NCI-H2107 treated with DMSO at 0.1 percent for 48 hours (cell line): ENCODE measurements around the gene BICC1.

ENCODE experiments used
- DNase-seq: peaks from one replicate; lab custom pipeline; 2025; ENCODE audit not compliant: unreplicated experiment; lab: John Stamatoyannopoulos, UW

The BICC1 gene

DNA sequence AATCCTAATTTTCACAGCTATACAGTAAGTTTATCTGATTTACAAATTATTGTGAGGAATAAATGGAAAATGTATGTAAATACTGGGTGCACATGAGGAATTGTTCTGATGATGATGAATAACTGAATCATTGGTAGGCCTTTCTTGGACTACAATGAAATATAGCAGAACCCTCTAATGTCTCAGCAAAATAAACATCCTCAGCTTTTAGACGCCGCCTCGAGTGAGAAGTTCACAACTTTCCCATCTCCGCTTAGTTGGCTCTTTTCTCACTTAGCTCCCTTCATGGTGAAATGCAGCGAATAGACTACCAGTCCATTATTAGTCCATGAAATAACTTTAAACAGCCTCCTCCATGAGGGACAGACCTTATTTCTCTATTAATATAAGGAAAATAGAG is 182.3 kb downstream of the BICC1 start:
- no peak for DNase-seq

DNA sequence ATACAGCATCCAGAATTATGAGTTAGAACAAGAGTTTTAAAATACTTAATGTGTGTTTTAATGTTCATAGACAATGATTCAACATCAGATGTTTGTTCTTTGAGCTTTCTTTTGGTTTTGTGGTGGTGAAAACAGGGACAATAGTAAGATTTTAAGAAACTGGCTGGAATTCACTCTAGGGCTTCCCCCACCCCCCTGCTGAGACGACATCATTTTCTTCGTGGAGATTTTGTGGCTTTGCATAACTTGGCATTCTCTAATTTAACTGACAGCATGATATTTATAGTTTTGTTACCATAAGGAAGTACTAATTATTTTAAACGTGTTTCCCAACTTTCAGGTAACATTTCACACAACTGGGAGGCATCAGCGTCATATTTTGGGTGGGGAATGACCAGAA is 184.1 kb downstream of the BICC1 start:
- DNase-seq, result no peak

DNA sequence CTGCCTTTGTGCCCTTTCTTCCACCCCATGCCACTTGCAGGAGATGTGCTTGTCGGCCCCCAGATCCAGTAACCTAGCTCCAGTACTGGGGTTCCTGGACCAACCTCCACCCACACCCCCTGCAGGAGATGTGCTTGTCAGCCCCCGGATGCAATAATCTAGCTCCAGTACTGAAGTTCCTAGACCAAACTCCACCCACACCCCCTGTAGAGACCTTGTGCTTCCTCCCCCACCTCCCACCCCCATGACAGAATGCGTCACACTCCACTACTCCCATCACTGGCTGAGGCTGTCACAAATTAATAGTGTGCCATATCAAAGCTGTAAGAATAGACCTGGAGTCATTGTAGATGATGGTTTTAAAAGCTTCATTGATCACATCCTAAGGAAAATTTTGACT is 185.0 kb downstream of the BICC1 start:
- no peak for DNase-seq

DNA sequence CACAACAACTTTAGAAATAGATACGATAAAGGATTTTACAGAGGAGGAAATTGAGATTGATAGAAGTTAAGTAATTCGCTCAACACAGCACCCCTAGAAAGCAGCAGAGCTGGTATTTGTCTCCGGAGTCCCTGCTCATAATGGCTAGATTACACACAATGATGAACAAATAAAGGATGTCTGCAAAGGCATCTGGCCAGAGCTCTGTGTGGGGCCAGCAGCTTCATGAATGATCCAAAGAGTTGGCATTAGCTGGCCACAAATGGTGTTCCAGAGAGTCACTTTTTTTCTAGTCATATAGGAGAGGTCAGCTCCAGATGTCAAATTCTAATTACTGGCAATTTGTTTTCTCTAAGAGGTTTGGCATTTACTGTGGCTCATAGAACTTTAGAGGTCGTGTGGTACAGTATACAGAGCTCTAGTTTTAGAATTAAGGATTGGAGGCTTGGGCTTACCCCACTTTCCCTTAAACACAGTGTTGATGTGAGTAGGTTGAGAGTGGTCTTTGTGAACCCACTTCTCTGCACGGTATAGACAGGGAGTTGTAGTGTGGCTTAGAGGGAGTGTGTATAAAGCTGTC is 186.2 kb downstream of the BICC1 start:
- no peak for DNase-seq

DNA sequence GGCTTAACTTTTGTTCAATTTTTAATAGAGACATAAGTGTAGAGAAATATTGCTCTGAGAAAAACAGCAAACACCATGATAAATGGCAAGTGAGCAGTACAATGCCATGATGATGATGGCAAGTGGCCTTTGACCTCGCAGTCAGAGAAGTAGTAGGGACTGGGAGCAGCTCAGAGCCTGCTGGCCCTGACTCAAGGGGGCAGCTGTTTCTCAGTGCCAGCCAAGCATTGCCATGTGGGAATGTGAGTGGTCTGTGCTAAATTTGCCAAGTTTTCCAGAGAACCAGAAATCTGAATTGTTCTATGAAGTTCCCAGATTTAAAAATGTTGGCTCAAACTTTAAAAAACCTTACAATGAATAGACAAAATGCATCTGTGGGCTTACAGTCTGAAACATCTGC is 187.9 kb downstream of the BICC1 start:
- no peak for DNase-seq

DNA sequence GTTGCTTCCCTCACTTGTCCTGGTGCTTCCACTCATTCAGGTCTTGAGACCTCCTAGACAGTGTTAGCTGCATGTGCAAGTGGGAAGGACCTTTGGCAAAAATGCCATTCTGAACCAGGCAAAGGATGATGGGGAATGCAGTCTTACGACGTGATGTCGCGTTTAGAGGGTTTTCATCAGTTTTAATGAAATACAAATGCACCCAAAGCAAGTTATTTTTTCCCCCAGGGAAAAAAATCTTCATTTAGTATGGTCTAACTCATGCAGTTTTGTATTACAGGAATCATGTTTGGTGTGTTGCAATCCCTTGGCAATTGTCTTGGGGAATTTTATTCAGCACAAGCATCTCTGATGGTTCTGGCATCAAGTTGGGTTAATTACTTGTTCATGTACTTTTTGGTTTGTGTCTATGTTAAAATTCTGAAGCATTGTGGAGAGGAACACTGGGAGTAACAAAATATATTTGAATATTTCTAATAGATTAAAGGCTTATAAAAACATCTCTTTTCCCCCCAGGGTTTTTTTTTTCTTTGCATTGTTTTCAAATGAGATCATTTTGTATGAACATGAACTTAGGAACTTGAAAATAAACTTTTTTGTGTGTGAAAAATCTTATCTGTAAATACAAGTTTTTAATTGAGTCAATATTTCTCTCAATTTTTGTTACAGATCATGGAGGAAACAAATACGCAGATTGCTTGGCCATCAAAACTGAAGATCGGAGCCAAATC is 188.9 kb downstream of the BICC1 start:
- DNase-seq, result no peak

DNA sequence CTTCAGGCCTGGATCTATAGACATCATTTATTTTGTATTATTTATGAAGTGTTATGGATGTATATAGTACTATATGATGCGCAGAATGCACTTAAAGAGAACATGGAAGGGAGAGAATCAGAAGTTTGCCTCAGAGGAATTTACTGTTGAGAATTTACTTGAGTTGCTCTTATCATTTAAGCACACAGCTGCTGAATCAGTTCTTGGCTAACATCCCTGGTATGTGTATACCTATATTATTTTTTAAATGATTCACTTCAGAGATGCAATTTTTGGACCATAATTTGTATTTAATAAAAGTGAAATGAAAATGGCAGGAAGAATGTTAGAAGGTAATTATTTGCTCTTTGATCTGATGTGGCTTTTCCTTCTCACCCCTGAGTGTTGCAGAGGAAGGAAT is 191.6 kb downstream of the BICC1 start:
- DNase-seq, result no peak

DNA sequence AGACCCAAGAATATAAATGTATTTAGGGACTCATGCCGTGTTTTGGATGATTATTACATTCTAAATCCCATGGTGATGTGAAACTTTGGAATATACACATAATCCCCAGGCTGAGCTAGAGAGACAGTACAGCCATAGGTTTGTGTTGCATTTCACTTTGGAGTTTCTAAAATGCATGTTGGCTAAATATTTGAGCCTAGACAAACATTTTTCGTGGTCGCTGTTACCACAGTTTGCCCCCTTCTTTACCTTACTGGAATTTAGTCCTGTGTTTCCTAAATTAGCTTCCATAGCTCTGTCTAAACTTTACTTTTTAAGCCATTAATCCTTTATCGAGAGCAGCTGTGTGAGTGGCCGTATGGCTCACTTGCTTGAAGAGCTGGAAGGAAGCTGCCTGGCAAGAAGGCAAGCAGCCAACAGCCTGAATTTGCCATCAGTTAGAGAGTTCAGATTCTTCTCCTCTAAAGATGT is 192.0 kb downstream of the BICC1 start:
- no peak for DNase-seq

DNA sequence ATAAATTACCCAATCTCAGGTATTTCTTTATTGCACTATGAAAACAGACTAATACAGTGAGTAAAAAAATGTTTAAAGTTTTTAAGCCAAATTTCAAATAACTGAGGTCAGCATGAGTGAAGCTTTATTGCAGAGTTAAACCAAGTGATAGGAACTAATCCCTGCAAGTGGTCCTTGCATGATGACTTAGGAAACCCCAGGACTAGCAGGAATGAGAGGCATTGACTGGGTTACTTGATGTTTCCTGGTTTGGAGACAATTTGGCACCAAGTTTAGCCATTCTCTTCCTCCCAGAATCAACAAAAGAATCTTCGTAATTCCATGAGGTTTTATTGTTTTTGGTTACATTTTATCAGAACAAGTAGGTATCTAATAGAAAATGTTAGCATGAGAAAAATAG is 194.2 kb downstream of the BICC1 start:
- DNase-seq, result no peak

DNA sequence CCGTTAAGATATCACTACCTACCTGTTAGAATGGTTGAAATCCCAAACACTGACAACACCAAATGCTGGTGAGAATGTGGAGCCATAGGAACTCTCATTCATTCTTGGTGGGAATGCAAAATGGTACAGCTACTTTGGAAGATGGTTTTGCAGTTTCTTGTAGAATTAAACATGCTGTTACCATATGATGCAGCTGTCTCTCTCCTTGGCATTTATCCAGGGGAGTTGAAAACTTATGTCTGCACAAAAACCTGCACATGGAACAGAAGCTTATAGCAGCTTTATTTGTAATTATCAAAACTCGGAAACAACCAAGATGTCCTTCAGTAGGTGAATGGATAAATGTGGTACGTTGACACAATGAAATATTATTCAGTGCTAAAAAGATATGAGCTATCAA is 199.5 kb downstream of the BICC1 start:
- no peak for DNase-seq

DNA sequence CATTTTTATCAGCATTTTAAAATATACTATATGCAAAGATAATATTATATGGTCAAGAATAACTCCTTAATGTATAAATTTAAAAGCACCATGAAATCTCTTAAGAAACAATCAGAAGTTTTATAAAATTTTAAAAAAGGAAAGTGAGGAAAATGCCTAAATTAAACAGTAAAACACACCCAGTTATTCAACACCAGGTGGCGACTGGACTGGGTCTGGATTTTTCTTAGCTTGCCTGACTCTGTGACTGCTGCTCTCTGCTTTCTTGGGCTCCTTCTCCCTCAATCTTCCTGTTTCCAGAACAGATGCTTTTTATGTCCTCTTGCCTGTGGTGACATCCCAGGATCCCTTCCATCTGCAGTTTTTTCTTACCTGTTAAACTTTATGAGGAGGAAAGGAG is 200.3 kb downstream of the BICC1 start:
- no peak for DNase-seq

DNA sequence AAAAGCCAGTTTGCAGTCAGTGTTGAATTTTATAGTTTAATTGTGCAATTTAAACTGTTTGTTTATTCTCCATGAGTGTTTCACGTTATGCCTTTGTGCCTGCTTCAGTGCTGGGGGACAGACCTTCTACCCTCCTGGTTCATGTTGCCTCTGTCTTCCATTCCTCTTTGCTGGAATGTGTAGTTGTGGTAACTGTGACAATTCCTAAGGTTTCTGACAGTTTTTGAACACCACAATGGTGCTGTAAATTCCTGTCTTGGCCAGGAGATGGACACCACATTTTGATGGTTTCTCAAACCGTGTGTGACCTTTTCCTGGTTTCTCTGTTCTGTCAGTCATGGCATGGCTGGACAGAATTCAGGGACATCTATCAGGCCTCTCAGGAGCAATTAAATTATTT is 201.7 kb downstream of the BICC1 start:
- no peak for DNase-seq

DNA sequence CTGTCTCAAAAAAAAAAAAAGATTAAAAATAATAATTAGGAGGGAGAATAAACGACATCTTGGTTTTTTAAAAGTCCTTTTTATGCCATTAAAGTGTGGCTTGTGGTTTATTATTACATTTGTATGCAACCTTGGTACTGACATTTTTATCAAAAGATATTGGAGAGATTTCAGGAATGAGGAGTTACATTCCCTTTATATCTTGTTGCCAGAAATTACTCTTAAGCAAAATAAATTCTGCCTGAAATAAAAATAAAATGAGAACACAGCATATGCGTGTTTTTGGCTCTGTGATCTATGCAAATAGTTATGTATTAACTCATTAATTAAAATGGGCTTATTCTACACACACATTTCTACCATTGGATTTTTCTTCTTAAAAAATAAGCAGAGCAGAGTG is 202.4 kb downstream of the BICC1 start:
- no peak for DNase-seq

DNA sequence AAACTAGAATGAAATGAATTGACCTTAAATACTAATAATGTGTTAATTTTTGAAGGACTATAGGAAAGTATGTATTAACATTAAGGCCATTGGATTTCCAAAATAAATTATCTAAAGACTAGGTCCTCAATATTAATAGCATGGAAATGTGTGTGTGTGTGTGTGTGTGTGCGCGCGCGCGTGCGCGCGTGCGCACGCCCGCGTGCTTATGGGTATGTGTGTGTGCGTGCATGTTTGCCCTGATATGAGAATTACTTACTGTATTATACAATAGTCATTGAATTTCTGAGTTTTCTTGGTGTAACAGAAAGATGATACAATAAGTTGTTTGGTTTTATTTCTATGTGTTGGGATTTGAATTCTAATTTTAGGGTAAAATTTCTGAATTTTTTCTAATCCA is 205.9 kb downstream of the BICC1 start:
- no peak for DNase-seq

DNA sequence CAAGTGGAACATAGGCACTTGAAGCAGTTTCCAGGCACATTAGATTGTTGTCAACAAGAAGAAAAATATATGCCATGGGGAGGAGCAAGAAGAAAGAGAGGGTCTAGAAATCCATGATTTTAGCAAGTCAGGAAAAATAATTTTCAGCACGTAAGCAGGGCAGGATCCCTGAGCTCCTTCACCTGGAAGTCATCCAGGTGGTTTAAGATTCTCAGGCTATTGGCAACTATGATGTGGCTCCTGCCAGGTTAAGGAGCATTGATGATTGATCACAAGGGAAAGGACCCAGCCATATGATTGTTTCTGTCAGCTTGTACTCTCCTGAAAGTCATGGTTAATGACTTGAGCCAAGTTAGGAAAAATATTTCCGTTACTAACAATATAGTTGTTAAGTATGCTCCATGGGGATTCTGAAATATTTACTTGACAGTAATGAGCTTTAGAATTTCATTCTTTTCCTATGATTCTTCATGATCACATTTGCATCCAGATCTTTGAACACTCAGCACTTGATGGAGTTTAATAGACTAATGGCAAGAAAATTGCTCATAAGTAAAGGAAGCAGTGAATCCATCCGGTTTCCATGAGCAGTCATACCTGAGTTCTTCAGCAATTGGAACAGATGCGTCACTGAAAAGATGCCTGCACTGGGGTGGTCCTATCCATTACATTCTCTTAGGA is 209.1 kb downstream of the BICC1 start:
- no peak for DNase-seq

DNA sequence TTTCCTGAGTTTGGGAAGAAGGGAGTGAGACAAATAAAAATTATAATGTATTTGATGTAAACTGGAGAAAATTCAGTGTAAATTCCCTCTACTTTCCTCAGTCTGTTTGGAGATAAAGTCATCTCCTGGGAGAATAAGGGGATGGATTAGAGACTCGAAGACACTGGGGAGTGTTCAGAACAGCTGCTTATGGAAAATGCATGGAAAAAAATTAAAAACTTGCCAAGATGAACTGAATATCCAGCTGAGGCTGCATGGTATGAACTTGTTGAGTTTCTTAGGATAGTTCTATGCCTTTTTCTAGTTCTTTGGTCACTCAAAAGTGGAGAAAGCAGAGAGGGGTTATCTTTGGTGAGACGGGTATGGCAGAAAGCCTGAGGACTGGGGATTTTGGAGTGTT is 210.5 kb downstream of the BICC1 start:
- DNase-seq, result no peak

DNA sequence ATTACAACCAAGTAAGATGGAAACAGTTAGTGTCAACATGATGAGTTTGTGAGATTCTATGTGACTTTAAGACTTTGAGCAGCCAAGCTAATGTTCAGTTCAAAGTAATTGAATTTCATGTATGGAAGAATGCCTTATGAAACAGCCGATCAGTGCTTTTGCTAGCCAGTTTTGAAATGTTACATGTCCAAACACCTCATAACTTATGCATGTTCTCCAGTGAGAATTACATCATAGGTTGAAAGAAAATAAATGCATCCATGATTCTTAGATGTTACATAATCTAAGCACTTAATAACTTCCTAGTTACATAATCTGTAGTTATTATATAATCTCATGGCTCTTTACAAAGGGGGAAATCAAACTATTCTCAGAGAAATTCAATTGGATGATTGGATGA is 211.3 kb downstream of the BICC1 start:
- no peak for DNase-seq

DNA sequence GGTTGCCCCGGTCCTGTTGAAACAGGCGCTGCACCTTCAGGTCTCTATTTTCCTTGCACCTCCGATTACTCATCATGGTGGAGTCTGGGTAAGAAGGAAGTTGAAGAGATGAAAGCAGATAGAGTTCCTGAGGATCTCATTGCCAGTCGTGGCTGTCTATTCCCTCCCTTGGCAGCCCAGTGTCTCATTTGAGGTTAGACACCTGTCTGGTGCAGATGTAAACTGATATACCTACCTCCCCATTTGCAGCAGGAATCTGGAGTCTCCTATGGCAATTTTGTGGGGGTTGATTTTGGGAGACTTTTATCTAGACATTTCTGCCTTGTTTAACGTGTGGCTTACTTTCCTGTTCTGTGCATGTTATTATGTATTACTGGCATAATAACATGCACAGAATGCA is 212.1 kb downstream of the BICC1 start:
- no peak for DNase-seq

DNA sequence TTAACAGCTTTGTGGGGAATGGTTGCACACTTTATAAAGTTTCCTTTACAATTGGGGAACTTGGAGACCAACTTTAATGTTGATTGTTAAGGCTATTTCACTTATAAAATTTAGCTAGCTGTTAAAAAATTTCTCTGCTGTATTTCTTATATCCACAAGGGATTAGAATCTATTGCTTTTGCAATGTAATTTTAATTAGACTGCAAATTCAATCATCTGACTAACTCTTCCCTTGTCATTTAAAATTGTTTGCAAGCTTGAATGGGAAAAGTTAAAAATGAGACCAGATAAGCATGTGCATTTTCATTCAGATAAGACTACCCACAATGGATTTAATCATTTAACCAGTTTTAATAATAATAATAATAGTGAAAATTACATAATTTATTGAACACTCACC is 213.2 kb downstream of the BICC1 start:
- DNase-seq, result no peak

DNA sequence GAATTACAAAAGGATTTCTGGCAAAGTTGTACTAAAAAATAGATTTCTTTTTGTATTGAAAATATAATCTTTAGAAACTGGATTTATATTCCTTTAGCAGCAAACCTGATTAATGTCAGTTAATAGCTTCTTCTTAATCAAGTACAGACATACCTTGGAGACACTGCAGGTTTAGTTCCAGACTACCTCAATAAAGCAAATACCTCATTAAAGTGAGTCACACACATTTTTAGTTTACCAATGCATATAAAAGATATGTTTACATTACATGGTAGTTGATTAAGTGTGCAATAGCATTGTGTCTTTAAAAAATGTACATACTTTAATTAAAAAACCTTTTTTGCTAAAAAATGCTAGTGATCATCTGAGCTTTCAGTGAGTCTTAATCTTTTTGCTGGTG is 215.0 kb downstream of the BICC1 start:
- DNase-seq, result no peak

DNA sequence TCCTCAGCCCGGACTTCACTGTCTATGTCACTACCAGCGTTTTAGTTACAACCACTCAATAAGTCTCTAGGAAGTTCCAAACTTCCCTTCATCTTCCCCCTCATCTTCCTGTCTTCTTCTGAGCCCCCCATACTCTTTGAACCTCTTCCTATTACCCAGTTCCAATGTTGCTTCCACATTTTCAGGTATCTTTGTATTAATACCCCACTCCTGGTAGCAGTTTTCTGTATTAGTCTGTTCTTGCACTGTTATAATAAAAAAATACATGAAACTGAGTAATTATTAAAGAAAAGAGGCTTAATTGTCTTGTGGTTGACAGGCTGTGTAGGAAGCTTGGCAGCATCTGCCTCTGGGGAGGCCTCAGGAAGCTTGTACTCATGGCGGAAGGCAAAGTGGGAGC is 218.6 kb downstream of the BICC1 start:
- no peak for DNase-seq

DNA sequence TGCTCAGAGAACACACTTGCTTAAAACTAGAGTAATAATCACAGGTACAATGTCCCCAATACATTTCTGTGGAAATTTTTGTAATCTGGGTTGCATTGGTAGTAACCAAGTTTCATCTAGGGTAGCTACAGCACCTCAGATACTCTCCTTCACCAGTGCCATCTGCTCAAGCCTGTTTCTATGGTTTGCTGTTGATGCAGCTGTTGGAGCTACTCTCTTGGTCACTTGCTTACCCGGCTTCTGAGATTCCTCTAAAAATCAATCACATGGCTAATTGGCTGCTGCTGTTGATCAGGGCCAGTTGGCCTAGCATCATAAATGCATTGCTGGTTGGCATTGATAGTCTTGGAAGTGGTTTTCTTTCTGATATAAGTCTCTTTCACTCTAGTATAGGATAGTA is 220.8 kb downstream of the BICC1 start:
- DNase-seq, result no peak

DNA sequence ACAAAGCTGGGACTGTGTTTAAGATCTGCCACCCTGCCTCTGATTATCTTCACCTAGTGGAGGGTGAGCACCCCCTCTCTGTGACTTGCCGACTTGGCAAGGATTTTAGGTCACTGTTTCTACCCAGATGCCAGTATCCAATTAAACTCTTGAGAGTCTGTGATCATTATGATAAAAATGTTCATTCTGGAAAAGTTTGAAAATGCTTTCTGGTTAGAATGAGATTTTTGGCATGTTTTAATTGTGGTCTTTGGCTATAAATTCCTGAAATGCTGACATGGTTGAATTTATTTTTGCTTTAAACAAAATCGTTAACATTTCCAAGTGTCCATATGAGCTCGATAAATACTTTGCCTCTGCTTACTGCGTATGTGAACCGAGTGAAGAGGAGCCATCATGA is 221.4 kb downstream of the BICC1 start:
- DNase-seq, result no peak
